Smooth muscle cell (in vitro differentiated cells): ENCODE results near the gene ULK2. TPM values are rescaled to one million over a fixed set of nuclear protein-coding genes. Genes with fewer than 3 reads are reported as not detected.

Experiments
- DNase-seq: peaks from one replicate; lab custom pipeline; 2025; ENCODE audit not compliant: unreplicated experiment; lab: John Stamatoyannopoulos, UW
- H2AFZ ChIP-seq: fragments of 200-600 bp; sonication (generic); 2 replicates; pipeline ENCODE4 v1.6.0; 2016; ENCODE audit warnings: antibody characterized with exemption, low read depth, mild to moderate bottlenecking
- H3F3A ChIP-seq: fragments of 200-600 bp; sonication (generic); 2 replicates; pipeline ENCODE4 v1.6.0; 2017; ENCODE audit warnings: antibody characterized with exemption, low read depth
- H3K27ac ChIP-seq: fragments of 200-600 bp; sonication (generic); 2 replicates; pipeline ENCODE4 v1.5.1; 2016; ENCODE audit warnings: low read depth, mild to moderate bottlenecking
- H3K27me3 ChIP-seq: fragments of 200-600 bp; sonication (generic); 2 replicates; pipeline ENCODE4 v1.6.1; 2016; ENCODE audit warnings: low read depth, mild to moderate bottlenecking
- H3K36me3 ChIP-seq: fragments of 200-600 bp; sonication (generic); 2 replicates; pipeline ENCODE4 v1.5.1; 2016; ENCODE audit warnings: low read depth
- H3K4me1 ChIP-seq: fragments of 200-600 bp; sonication (generic); 2 replicates; pipeline ENCODE4 v1.5.1; 2016; ENCODE audit warnings: low read depth
- H3K4me2 ChIP-seq: fragments of 200-600 bp; sonication (generic); 2 replicates; pipeline ENCODE4 v1.6.0; 2016; ENCODE audit warnings: mild to moderate bottlenecking
- H3K4me3 ChIP-seq: fragments of 200-600 bp; sonication (generic); 2 replicates; pipeline ENCODE4 v1.5.1; 2016; ENCODE audit warnings: mild to moderate bottlenecking
- H3K79me2 ChIP-seq: fragments of 200-600 bp; sonication (generic); 2 replicates; pipeline ENCODE4 v1.6.0; 2016; ENCODE audit warnings: low read depth, mild to moderate bottlenecking
- H3K9ac ChIP-seq: fragments of 200-600 bp; sonication (generic); 2 replicates; pipeline ENCODE4 v1.6.0; 2016; ENCODE audit warnings: low read depth
- H3K9me3 ChIP-seq: fragments of 200-600 bp; sonication (generic); replicated peaks from 2 replicates; pipeline ENCODE4 v1.5.1; 2016; ENCODE audit warnings: low read depth
- H4K20me1 ChIP-seq: fragments of 200-600 bp; sonication (generic); 2 replicates; pipeline ENCODE4 v1.6.0; 2016; ENCODE audit warnings: low read depth
- CTCF ChIP-seq: fragments of 200-600 bp; sonication (generic); IDR thresholded peaks from 2 replicates; pipeline ENCODE4 v1.5.1; 2017; ENCODE audit warnings: borderline replicate concordance, mild to moderate bottlenecking, antibody characterized with exemption; ENCODE audit not compliant: insufficient read depth, poor library complexity, severe bottlenecking
- WGBS: methylation state at CpG from one replicate; pipeline ENCODE4 v1.1.7; 2016; ENCODE audit warnings: low lambda C conversion rate; 5-methylcytosine and 5-hydroxymethylcytosine counted together
- polyA plus RNA-seq: library from polyadenylated mRNA; unstranded; fragments of >200 nt; fragmentation: Nextera tagmentation; extraction: Ambion mirVana; gene quantifications from 2 replicates; pipeline ENCODE4 v1.2.1, GENCODE V29; 2016
- total RNA-seq: library from RNA; depleted of rRNA; stranded (reverse); fragments of >200 nt; gene quantifications from 2 replicates; pipeline ENCODE4 v1.2.3, GENCODE V29; 2014

Gene ULK2
- 15.6 and 24.0 TPM in 2 replicates for total RNA-seq
- polyA plus RNA-seq: 9.7 and 10.3 TPM in 2 replicates

DNA sequence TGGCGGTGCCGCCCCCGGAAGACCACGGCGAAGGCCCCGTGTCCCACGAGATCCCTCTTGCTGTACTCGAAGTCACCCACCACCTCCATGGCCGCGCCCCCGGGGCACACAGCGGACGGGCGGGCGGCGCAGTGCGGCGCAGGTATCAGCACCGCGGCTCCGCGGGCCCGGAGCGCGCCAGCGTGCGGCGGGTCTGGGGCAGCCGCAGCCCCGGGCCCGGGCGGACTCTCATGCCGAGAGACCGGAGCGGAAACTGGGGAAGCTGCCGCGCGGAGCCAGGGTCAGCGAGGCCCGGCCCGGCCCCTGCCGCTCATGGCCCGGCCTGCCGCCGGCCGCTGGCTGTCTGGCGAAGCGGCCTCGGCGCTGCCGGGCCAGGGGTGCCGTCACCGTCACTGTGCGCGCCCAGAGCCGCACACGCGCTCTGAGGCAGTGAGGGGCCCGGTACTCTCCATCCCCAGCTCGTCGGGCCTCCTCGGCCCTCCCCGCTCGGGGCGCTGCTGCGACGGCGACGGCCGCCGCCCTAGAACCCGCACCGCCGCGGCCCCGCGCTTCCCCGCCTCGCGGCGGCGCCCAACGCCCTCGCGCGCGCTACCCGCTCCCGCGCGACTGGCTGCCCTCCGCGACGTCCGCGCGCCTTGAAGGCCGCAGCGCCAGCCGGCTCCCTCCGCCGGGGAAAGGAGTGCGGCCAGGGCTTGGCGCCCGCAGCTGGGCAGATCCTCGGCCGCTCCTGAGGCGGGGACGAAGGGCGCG, at the start of gene ULK2:
Gene ULK2, minus strand, starts transcription at position 608 of the 750 bp plus-strand sequence. Its CDS starts 519 bp downstream, at position 89.
- no peak for TF ChIP-seq CTCF
- no peak for DNase-seq
- WGBS: under 1% methylated on average over 92 of the region's 111 CpGs
- peak within 1 kb of the TSS; percentile 23 for H3K27ac ChIP-seq
- H3K36me3 ChIP-seq: no peaks in the 10 kb centered on the region
- no peaks in the 10 kb centered on the region for H3F3A ChIP-seq
- H3K4me1 ChIP-seq: peaks cover 3% of the 10 kb centered on the region
- peak within 1 kb of the TSS; percentile 93 for H2AFZ ChIP-seq
- peak within 1 kb of the TSS; percentile 76 for H3K9ac ChIP-seq
- peak within 1 kb of the TSS; percentile 85 for H3K4me3 ChIP-seq
- peak within 1 kb of the TSS; percentile 95 for H3K4me2 ChIP-seq
- H3K9me3 ChIP-seq: no peaks in the 10 kb centered on the region
- H3K27me3 ChIP-seq: no peaks in the 10 kb centered on the region
- H4K20me1 ChIP-seq: no peaks in the 10 kb centered on the region
- H3K79me2 ChIP-seq: peaks cover 20% of the 10 kb centered on the region

GRCh38 chr17:19915245-19915978, 47.7 kb upstream of the ULK2 start:
- WGBS: 98% methylated on average over 2 of the region's 2 CpGs
- Histone ChIP-seq H2AFZ (no peak overlapping the region), H3K9ac (no peak overlapping the region), H3K4me1 (no peaks in the 10 kb centered on the region), H3K9me3 (no peaks in the 10 kb centered on the region), H3K79me2 (peaks cover 3% of the 10 kb centered on the region), H3K4me2 (no peak overlapping the region), H3K36me3 (peaks cover 15% of the 10 kb centered on the region), H3K4me3 (no peak overlapping the region), H3K27me3 (no peaks in the 10 kb centered on the region), H3K27ac (no peak overlapping the region), H3F3A (no peaks in the 10 kb centered on the region), H4K20me1 (no peaks in the 10 kb centered on the region)
- DNase-seq: no peak
- TF ChIP-seq CTCF: no peak

GRCh38 chr17:19911033-19911432, 43.3 kb upstream of the ULK2 start:
- no peaks in the 10 kb centered on the region for H3K9me3 ChIP-seq
- WGBS: 98% methylated on average over 2 of the region's 2 CpGs
- peaks cover 4% of the 10 kb centered on the region for H3K36me3 ChIP-seq

More at GRCh38 chr17:19911033-19911432, 43.3 kb upstream of the ULK2 start:
- Histone ChIP-seq H3K4me1 (no peaks in the 10 kb centered on the region), H3F3A (peaks cover 7% of the 10 kb centered on the region), H4K20me1 (peaks cover 6% of the 10 kb centered on the region), H3K4me3 (no peak overlapping the region), H3K4me2 (no peak overlapping the region), H3K9ac (no peak overlapping the region), H3K27ac (no peak overlapping the region), H3K27me3 (no peaks in the 10 kb centered on the region), H2AFZ (no peak overlapping the region), H3K79me2 (no peaks in the 10 kb centered on the region)
- no peak for TF ChIP-seq CTCF
- DNase-seq: no peak
